ENCODE measurements around the gene S100A11.

DNA sequence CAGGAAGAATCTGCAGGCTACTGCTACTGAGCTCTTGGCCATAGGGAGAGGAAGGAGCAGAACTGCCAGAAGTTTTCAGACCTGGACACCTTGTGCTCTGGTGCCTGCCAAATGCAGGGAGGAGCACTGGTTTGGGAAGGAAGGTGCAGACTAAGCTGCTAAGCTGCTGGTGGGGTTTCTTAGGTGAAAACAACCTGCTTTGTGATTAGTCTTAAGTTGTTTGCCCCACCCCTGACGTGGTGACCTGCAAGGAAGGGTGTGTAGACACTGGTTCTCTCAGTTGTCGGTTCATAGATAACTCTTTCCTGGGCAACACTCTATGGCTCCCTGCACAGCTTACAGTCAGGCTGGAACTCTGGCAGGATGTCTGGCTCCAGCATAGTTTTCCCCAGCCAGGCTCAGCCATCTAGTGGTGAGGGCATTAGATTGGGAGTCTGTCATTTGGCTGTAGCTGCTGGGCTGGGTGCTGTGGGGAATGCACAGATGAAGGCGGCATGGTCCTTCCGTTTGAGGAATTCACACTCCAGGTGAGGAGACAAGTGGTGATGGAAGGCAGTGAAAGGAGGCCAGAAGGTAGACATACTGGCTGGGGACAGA lies 32.9 kb downstream of the S100A11 start:
- TF ChIP-seq, protein P1, sequence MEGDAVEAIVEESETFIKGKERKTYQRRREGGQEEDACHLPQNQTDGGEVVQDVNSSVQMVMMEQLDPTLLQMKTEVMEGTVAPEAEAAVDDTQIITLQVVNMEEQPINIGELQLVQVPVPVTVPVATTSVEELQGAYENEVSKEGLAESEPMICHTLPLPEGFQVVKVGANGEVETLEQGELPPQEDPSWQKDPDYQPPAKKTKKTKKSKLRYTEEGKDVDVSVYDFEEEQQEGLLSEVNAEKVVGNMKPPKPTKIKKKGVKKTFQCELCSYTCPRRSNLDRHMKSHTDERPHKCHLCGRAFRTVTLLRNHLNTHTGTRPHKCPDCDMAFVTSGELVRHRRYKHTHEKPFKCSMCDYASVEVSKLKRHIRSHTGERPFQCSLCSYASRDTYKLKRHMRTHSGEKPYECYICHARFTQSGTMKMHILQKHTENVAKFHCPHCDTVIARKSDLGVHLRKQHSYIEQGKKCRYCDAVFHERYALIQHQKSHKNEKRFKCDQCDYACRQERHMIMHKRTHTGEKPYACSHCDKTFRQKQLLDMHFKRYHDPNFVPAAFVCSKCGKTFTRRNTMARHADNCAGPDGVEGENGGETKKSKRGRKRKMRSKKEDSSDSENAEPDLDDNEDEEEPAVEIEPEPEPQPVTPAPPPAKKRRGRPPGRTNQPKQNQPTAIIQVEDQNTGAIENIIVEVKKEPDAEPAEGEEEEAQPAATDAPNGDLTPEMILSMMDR (IDR thresholded peaks at IDR 0.05): no peak
- TF ChIP-seq POLR2AphosphoS5 (IDR thresholded peaks at IDR 0.05): no peak
- no peak for TF ChIP-seq POLR2A (IDR thresholded peaks at IDR 0.05)

Data from breast epithelium (tissue), 3 donors.